Endothelial cell of umbilical vein (primary cell): ENCODE results near the gene MAPKAPK2. TPM values are rescaled to one million over a fixed set of nuclear protein-coding genes. Genes with fewer than 3 reads are reported as not detected.

Experiments used
- BruUV-seq: library from RNA; stranded (reverse); fragments of 400-500 nt; replicated peaks from 2 replicates; lab custom pipeline; 2021; lab: Mats Ljungman, UMichigan
- CTCF ChIA-PET: fragments of 300-600, 350-600 bp; sonication (Branson Sonifier 250); formaldehyde crosslinking; loops from one replicate; lab custom pipeline; 2021; ENCODE audit warnings: antibody characterized with exemption, inconsistent platforms; lab: Charles Lee
- POLR2A ChIA-PET: fragments of 300-600, 350-600 bp; sonication (Branson Sonifier 250); formaldehyde crosslinking; loops from one replicate; lab custom pipeline; 2021; ENCODE audit warnings: antibody characterized with exemption, inconsistent platforms; lab: Charles Lee
- DNase-seq: peaks from one replicate; pipeline ENCODE4 v3.0.0-alpha.2; 2011; ENCODE audit warnings: low read depth, low spot score
- FAIRE-seq: peaks from 2 replicates; lab custom pipeline; 2011; peaks lifted over from hg19 to GRCh38; lab: Jason Lieb, UNC
- H2AFZ ChIP-seq: 2 replicates; pipeline ENCODE4 v1.6.0; 2012; ENCODE audit warnings: low read depth, low read length, control low read depth, inconsistent platforms
- H3K27ac ChIP-seq: 2 replicates; pipeline ENCODE4 v1.5.1; 2011; ENCODE audit warnings: low read depth, mild to moderate bottlenecking, control low read depth, low read length, moderate library complexity; ENCODE audit not compliant: insufficient read depth
- H3K27me3 ChIP-seq, 2 experiments: 2 replicates each; pipeline versions ENCODE4 v1.6.0 to v1.6.1; 2011; ENCODE audit warnings: low read length in 2 of 2, mixed read lengths in 1 of 2; ENCODE audit not compliant: control insufficient read depth in 2 of 2, insufficient read depth in 2 of 2
- H3K36me3 ChIP-seq, 2 experiments: 2 replicates in 1 of 2; 3 replicates in 1 of 2; pipeline ENCODE4 v1.5.1; 2011; ENCODE audit warnings: low read length in 2 of 2, mild to moderate bottlenecking in 1 of 2, moderate library complexity in 1 of 2; ENCODE audit not compliant: control insufficient read depth in 2 of 2, insufficient read depth in 2 of 2; ENCODE audit errors: extremely low read depth in 1 of 2
- H3K4me1 ChIP-seq: 3 replicates; pipeline ENCODE4 v1.5.1; 2011; ENCODE audit warnings: mild to moderate bottlenecking, low read length; ENCODE audit not compliant: control insufficient read depth, insufficient read depth; ENCODE audit errors: extremely low read depth
- H3K4me2 ChIP-seq: 2 replicates; pipeline ENCODE4 v1.6.1; 2011; ENCODE audit warnings: low read length, control low read depth, mixed read lengths; ENCODE audit not compliant: insufficient read depth
- H3K4me3 ChIP-seq, 3 experiments: fragments of 200-600 bp in 1 of 3; sonication (generic), shearing (Covaris generic) in 1 of 3; replicated peaks in 1 of 3; 2 replicates each; pipeline ENCODE4 v1.5.1; 2011 to 2016; ENCODE audit warnings: control low read depth in 3 of 3, low read length in 3 of 3, mild to moderate bottlenecking in 2 of 3, inconsistent platforms in 1 of 3, low read depth in 1 of 3, moderate library complexity in 1 of 3; ENCODE audit not compliant: insufficient read depth in 1 of 3
- H3K79me2 ChIP-seq: 2 replicates; pipeline ENCODE4 v1.6.0; 2012; ENCODE audit warnings: low read length, inconsistent platforms; ENCODE audit not compliant: control insufficient read depth, insufficient read depth
- H3K9ac ChIP-seq: replicated peaks from 2 replicates; pipeline ENCODE3; 2011; ENCODE audit warnings: low read length, control low read depth; ENCODE audit not compliant: insufficient read depth; ENCODE audit errors: extremely low read depth
- H3K9me1 ChIP-seq: replicated peaks from 3 replicates; pipeline ENCODE4 v1.6.0; 2011; ENCODE audit warnings: mild to moderate bottlenecking, low read length; ENCODE audit not compliant: control insufficient read depth, insufficient read depth; ENCODE audit errors: extremely low read depth
- H3K9me3 ChIP-seq: replicated peaks from 2 replicates; pipeline ENCODE4 v1.5.1; 2012; ENCODE audit warnings: low read length, inconsistent platforms; ENCODE audit not compliant: control insufficient read depth, insufficient read depth
- H4K20me1 ChIP-seq: replicated peaks from 2 replicates; pipeline ENCODE3; 2011; ENCODE audit warnings: mild to moderate bottlenecking, low read length; ENCODE audit not compliant: control insufficient read depth, insufficient read depth; ENCODE audit errors: extremely low read depth
- EZH2 ChIP-seq: IDR thresholded peaks from 2 replicates; pipeline ENCODE4 v1.6.1; 2012; ENCODE audit warnings: borderline replicate concordance, low read depth, mild to moderate bottlenecking, moderate library complexity, low read length, inconsistent platforms; ENCODE audit not compliant: severe bottlenecking
- FOS ChIP-seq: IDR thresholded peaks from 2 replicates; pipeline ENCODE4 v1.6.1; 2011; ENCODE audit warnings: mild to moderate bottlenecking, low read length, moderate library complexity, borderline replicate concordance; ENCODE audit not compliant: insufficient read depth
- GATA2 ChIP-seq: IDR thresholded peaks from 2 replicates; pipeline ENCODE4 v1.7.0; 2011; ENCODE audit warnings: low read depth, mild to moderate bottlenecking, moderate library complexity, mixed read lengths, low read length; ENCODE audit not compliant: insufficient read length, insufficient read depth
- JUN ChIP-seq: IDR thresholded peaks from 2 replicates; pipeline ENCODE4 v1.6.1; 2011; ENCODE audit warnings: borderline replicate concordance, low read depth; ENCODE audit not compliant: insufficient read length, insufficient read depth
- MYC ChIP-seq: IDR thresholded peaks from one replicate; pipeline ENCODE4 v1.6.1; 2011; ENCODE audit warnings: mild to moderate bottlenecking, low read depth, low read length
- POLR2A ChIP-seq: IDR thresholded peaks from 2 replicates; pipeline ENCODE4 v1.6.1; 2012; ENCODE audit warnings: low read depth, mild to moderate bottlenecking, control low read depth, low read length
- POLR2AphosphoS5 ChIP-seq: IDR thresholded peaks from 2 replicates; pipeline ENCODE4 v1.6.1; 2012; ENCODE audit warnings: low read depth, mild to moderate bottlenecking, control low read depth, low read length, moderate library complexity; ENCODE audit not compliant: insufficient read depth
- dilution Hi-C: fragments of 300-500 bp; cut with MboI; formaldehyde crosslinking; loops from one replicate; pipeline ENCODE4 v1.15.0; 2019; ENCODE audit warnings: low sequenced_read_pairs; ENCODE audit not compliant: extremely low pct_ligation_motif_present
- intact Hi-C: fragments of 100-400 bp; cut with micrococcal nuclease; formaldehyde crosslinking; loops from one replicate; pipeline ENCODE4 v1.10.0; 2022
- polyA plus RNA-seq, 4 experiments: library from polyadenylated mRNA; depleted of rRNA in 3 of 4; stranded (reverse) in 3 of 4; unstranded in 1 of 4; fragments of >200 nt; gene quantifications; 2 replicates each; pipeline versions ENCODE4 v1.2.1 to v1.2.3, GENCODE V29; 2011 to 2012; ENCODE audit warnings: missing spikeins in 1 of 4
- total RNA-seq: library from RNA; stranded (reverse); gene quantifications from 2 replicates; pipeline ENCODE4 v1.2.3, GENCODE V29; 2021
- TF ChIP-seq, protein P1 (sequence below): IDR thresholded peaks from 2 replicates; pipeline ENCODE4 v1.6.1; 2011; ENCODE audit not compliant: insufficient read depth, insufficient read length
- TF ChIP-seq, protein P2 (sequence below), 2 donors: IDR thresholded peaks; 1 replicate in 1 of 2; 2 replicates in 1 of 2; pipeline ENCODE4 v1.5.1; 2011; ENCODE audit warnings: low read length in 2 of 2, mild to moderate bottlenecking in 2 of 2, moderate library complexity in 2 of 2, control low read depth in 1 of 2, inconsistent platforms in 1 of 2, low read depth in 1 of 2; ENCODE audit not compliant: insufficient read depth in 1 of 2; ENCODE audit errors: extremely low read depth in 1 of 2

Gene MAPKAPK2
- total and polyA plus RNA-seq, 2 donors (not counting 3 experiments of a cell fraction or from before 2014, with no cell fraction given): 52.9 to 69.1 TPM

DNA sequence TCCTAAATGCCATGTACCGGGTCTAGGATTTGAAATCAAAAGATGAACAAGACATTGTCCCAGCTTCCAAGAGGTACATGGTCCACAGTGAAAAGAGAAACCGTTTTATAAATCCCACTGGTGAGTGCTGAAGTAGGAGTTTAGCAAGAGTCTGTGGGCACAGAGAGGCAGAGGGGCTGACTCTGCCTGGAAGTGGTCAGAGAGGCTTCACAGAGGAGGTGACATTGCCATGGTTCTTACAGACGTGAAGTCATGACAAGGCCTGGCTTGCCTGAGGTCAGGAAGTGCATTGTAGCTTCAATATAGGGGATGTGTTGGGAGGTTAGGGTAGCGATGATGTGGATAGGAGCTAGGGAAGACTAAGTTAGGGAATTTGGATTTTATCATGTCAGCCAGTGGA lies 28.4 kb downstream of the MAPKAPK2 start:
- Histone ChIP-seq H4K20me1 (peaks cover 11% of the 10 kb centered on the region), H3K4me3 (no peak overlapping the region), H3K27ac (no peak overlapping the region), H3K4me1 (peaks cover 8% of the 10 kb centered on the region), H3K9me1 (no peaks in the 10 kb centered on the region), H3K79me2 (peaks cover 74% of the 10 kb centered on the region), H2AFZ (no peak overlapping the region), H3K4me2 (no peak overlapping the region), H3K9ac (no peak overlapping the region), H3K27me3 (no peaks in the 10 kb centered on the region), H3K36me3 (no peaks in the 10 kb centered on the region), H3K9me3 (no peaks in the 10 kb centered on the region)
- dilution Hi-C loops: no loop called here
- ChIA-PET POLR2A (no interaction called here), CTCF (no interaction called here)
- DNase-seq: no peak
- no peak for FAIRE-seq
- intact Hi-C loops: no loop called here
- BruUV-seq: no TSS peak
- TF ChIP-seq POLR2AphosphoS5 (no peak), FOS (no peak), GATA2 (no peak), EZH2 (no peak), JUN (no peak), MYC (no peak), POLR2A (no peak)
- TF ChIP-seq, protein P1, sequence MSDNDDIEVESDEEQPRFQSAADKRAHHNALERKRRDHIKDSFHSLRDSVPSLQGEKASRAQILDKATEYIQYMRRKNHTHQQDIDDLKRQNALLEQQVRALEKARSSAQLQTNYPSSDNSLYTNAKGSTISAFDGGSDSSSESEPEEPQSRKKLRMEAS: no peak
- TF ChIP-seq, protein P2, sequence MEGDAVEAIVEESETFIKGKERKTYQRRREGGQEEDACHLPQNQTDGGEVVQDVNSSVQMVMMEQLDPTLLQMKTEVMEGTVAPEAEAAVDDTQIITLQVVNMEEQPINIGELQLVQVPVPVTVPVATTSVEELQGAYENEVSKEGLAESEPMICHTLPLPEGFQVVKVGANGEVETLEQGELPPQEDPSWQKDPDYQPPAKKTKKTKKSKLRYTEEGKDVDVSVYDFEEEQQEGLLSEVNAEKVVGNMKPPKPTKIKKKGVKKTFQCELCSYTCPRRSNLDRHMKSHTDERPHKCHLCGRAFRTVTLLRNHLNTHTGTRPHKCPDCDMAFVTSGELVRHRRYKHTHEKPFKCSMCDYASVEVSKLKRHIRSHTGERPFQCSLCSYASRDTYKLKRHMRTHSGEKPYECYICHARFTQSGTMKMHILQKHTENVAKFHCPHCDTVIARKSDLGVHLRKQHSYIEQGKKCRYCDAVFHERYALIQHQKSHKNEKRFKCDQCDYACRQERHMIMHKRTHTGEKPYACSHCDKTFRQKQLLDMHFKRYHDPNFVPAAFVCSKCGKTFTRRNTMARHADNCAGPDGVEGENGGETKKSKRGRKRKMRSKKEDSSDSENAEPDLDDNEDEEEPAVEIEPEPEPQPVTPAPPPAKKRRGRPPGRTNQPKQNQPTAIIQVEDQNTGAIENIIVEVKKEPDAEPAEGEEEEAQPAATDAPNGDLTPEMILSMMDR (IDR thresholded peaks at IDR 0.05; ENCODE audit: extremely low read depth in 1 of 2, insufficient read depth in 1 of 2, low read depth in 1 of 2, low read length in 2 of 2): no peak
